HEK293 (cell line): ENCODE measurements around the gene QPCTL.

Source experiments
- BCL11A ChIP-seq: fragments of 450-650 bp; formaldehyde crosslinking; IDR thresholded peaks from 2 replicates; pipeline ENCODE4 v1.5.1; 2016; ENCODE audit warnings: low read depth, missing biosample characterization, missing genetic modification characterization
- BCL11B ChIP-seq: fragments of 450-650 bp; formaldehyde crosslinking; IDR thresholded peaks from 2 replicates; pipeline ENCODE4 v1.5.1; 2016; ENCODE audit warnings: low read depth, missing biosample characterization, missing genetic modification characterization
- GLIS1 ChIP-seq: fragments of 450-650 bp; formaldehyde crosslinking; IDR thresholded peaks from 2 replicates; pipeline ENCODE4 v1.5.1; 2016; ENCODE audit warnings: missing biosample characterization, missing genetic modification characterization
- HIC1 ChIP-seq: fragments of 450-650 bp; formaldehyde crosslinking; IDR thresholded peaks from 2 replicates; pipeline ENCODE4 v1.5.1; 2016; ENCODE audit warnings: missing biosample characterization, missing genetic modification characterization
- KLF1 ChIP-seq: fragments of 450-650 bp; formaldehyde crosslinking; IDR thresholded peaks from 2 replicates; pipeline ENCODE4 v1.5.1; 2016; ENCODE audit warnings: missing biosample characterization, missing genetic modification characterization
- KLF10 ChIP-seq: fragments of 450-650 bp; IDR thresholded peaks from 2 replicates; pipeline ENCODE4 v1.5.1; 2018; ENCODE audit warnings: missing biosample characterization, mild to moderate bottlenecking, missing genetic modification characterization
- KLF7 ChIP-seq: fragments of 450-650 bp; formaldehyde crosslinking; IDR thresholded peaks from 2 replicates; pipeline ENCODE4 v1.5.1; 2016; ENCODE audit warnings: missing biosample characterization, missing genetic modification characterization, borderline replicate concordance
- MYNN ChIP-seq: fragments of 450-650 bp; formaldehyde crosslinking; IDR thresholded peaks from 2 replicates; pipeline ENCODE4 v1.5.1; 2016; ENCODE audit warnings: missing biosample characterization, missing genetic modification characterization, borderline replicate concordance
- PRDM10 ChIP-seq: fragments of 450-650 bp; formaldehyde crosslinking; IDR thresholded peaks from 2 replicates; pipeline ENCODE4 v1.5.1; 2016; ENCODE audit warnings: missing biosample characterization, missing genetic modification characterization
- SP3 ChIP-seq: fragments of 450-650 bp; formaldehyde crosslinking; IDR thresholded peaks from 2 replicates; pipeline ENCODE4 v1.5.1; 2016; ENCODE audit warnings: missing biosample characterization, missing genetic modification characterization
- ZBTB17 ChIP-seq: fragments of 450-650 bp; formaldehyde crosslinking; IDR thresholded peaks from 2 replicates; pipeline ENCODE4 v1.5.1; 2016; ENCODE audit warnings: missing biosample characterization, missing genetic modification characterization
- ZBTB20 ChIP-seq: fragments of 450-650 bp; formaldehyde crosslinking; IDR thresholded peaks from 2 replicates; pipeline ENCODE4 v1.5.1; 2016; ENCODE audit warnings: missing biosample characterization, missing genetic modification characterization
- ZBTB21 ChIP-seq: fragments of 450-650 bp; formaldehyde crosslinking; IDR thresholded peaks from 2 replicates; pipeline ENCODE4 v1.5.1; 2017; ENCODE audit warnings: missing biosample characterization, missing genetic modification characterization
- ZBTB48 ChIP-seq: fragments of 450-650 bp; formaldehyde crosslinking; IDR thresholded peaks from 2 replicates; pipeline ENCODE4 v1.5.1; 2016; ENCODE audit warnings: missing biosample characterization, missing genetic modification characterization
- ZBTB7A ChIP-seq: fragments of 450-650 bp; formaldehyde crosslinking; IDR thresholded peaks from 2 replicates; pipeline ENCODE4 v1.5.1; 2016; ENCODE audit warnings: low read depth, missing biosample characterization, missing genetic modification characterization
- ZNF184 ChIP-seq: fragments of 450-650 bp; IDR thresholded peaks from 2 replicates; pipeline ENCODE4 v1.5.1; 2018; ENCODE audit warnings: missing biosample characterization, mild to moderate bottlenecking, missing genetic modification characterization
- ZNF202 ChIP-seq: fragments of 450-650 bp; formaldehyde crosslinking; IDR thresholded peaks from 2 replicates; pipeline ENCODE4 v1.5.1; 2016; ENCODE audit warnings: missing biosample characterization, missing genetic modification characterization, borderline replicate concordance
- ZNF223 ChIP-seq: fragments of 450-650 bp; formaldehyde crosslinking; IDR thresholded peaks from 2 replicates; pipeline ENCODE4 v1.5.1; 2016; ENCODE audit warnings: missing biosample characterization, missing genetic modification characterization
- ZNF354C ChIP-seq: fragments of 450-650 bp; formaldehyde crosslinking; IDR thresholded peaks from 2 replicates; pipeline ENCODE4 v1.5.1; 2016; ENCODE audit warnings: missing biosample characterization, missing genetic modification characterization, low read depth, borderline replicate concordance
- ZNF501 ChIP-seq: fragments of 450-650 bp; formaldehyde crosslinking; IDR thresholded peaks from 2 replicates; pipeline ENCODE4 v1.5.1; 2016; ENCODE audit warnings: missing biosample characterization, missing genetic modification characterization
- ZNF580 ChIP-seq: fragments of 450-650 bp; formaldehyde crosslinking; IDR thresholded peaks from 2 replicates; pipeline ENCODE4 v1.5.1; 2016; ENCODE audit warnings: missing biosample characterization, missing genetic modification characterization
- ZNF76 ChIP-seq: fragments of 450-650 bp; formaldehyde crosslinking; IDR thresholded peaks from 2 replicates; pipeline ENCODE4; 2016; ENCODE audit warnings: low read depth, missing biosample characterization, missing genetic modification characterization, borderline replicate concordance
- ZSCAN16 ChIP-seq: fragments of 450-650 bp; formaldehyde crosslinking; IDR thresholded peaks from 2 replicates; pipeline ENCODE4 v1.5.1; 2016; ENCODE audit warnings: missing biosample characterization, missing genetic modification characterization
- TF ChIP-seq, protein P1 (sequence below): fragments of 450-650 bp; formaldehyde crosslinking; IDR thresholded peaks from 2 replicates; pipeline ENCODE4 v1.5.1; 2017; ENCODE audit warnings: missing biosample characterization, missing genetic modification characterization
- TF ChIP-seq, protein P2 (sequence below): fragments of 450-650 bp; formaldehyde crosslinking; IDR thresholded peaks from 2 replicates; pipeline ENCODE4 v1.5.1; 2016; ENCODE audit warnings: missing biosample characterization, missing genetic modification characterization
- TF ChIP-seq, protein P3 (sequence below): fragments of 450-650 bp; formaldehyde crosslinking; IDR thresholded peaks from 2 replicates; pipeline ENCODE4 v1.5.1; 2016; ENCODE audit warnings: missing biosample characterization, missing genetic modification characterization

The QPCTL gene

DNA sequence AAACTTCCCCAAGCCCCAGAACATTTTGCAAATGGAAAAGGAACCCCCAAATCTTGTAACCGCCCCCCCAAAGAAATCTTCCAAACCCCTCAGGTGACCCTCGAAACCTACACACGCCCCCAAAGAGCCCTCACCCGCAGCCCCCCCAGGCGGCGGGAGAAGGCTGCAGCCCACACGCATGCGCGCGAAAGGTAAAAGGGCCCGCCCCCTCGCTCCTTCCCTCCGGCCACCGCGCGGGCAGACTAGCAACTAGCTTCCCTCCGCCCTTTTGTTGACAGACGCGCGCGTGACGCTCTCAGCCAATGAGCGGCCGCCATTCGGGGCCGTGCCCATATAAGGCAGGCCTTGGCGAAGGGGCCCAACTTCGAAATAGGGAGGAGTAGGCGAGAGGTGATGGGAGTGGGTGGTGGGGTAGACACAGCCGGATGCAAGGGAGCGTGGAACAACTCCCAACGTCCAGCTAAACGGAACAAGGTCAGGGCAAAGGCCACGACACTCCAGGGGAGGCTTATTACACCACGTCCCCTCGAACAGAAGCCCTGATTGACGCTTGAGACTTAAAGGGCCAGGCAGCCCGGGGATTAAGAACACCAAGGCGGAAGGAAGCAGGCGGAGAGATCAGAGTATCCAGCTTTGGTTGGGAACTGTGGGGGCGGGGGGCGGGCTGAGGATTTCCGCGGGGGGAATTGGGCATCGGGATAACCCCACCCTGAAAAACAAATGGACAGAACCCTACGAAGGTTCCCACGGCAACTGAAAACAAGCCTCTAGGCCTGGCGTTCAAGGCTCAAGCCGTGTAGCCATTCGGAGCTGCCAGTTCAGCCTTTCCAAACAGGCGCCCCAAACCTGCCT lies 24.9 kb downstream of the QPCTL start (continued):
- TF ChIP-seq MYNN (tag by site-specific recombination): no peak
- TF ChIP-seq, protein P1, sequence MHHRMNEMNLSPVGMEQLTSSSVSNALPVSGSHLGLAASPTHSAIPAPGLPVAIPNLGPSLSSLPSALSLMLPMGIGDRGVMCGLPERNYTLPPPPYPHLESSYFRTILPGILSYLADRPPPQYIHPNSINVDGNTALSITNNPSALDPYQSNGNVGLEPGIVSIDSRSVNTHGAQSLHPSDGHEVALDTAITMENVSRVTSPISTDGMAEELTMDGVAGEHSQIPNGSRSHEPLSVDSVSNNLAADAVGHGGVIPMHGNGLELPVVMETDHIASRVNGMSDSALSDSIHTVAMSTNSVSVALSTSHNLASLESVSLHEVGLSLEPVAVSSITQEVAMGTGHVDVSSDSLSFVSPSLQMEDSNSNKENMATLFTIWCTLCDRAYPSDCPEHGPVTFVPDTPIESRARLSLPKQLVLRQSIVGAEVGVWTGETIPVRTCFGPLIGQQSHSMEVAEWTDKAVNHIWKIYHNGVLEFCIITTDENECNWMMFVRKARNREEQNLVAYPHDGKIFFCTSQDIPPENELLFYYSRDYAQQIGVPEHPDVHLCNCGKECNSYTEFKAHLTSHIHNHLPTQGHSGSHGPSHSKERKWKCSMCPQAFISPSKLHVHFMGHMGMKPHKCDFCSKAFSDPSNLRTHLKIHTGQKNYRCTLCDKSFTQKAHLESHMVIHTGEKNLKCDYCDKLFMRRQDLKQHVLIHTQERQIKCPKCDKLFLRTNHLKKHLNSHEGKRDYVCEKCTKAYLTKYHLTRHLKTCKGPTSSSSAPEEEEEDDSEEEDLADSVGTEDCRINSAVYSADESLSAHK: peak; percentile 91
- TF ChIP-seq ZNF223 (tag by site-specific recombination): no peak
- TF ChIP-seq ZNF184 (tag by site-specific recombination): no peak
- peak; percentile 80 for TF ChIP-seq ZNF580 (tag by site-specific recombination)
- no peak for TF ChIP-seq ZBTB7A
- TF ChIP-seq ZBTB17 (tag by site-specific recombination): peak; percentile 90
- 0 out of 2 replicates have a peak, but pooled peaks have one; percentile 9 for TF ChIP-seq ZBTB21 (tag by site-specific recombination)
- peak; percentile 100 for TF ChIP-seq ZBTB48
- TF ChIP-seq SP3: peak; percentile 89
- no peak for TF ChIP-seq ZSCAN16 (tag by site-specific recombination)
- TF ChIP-seq BCL11A (tag by site-specific recombination): peak; percentile 86
- peak; percentile 89 for TF ChIP-seq BCL11B (tag by site-specific recombination)
- TF ChIP-seq ZNF76: peak; percentile 87
- peak; percentile 26; the same call in 1 of the 2 replicates for TF ChIP-seq HIC1
- peak; percentile 93 for TF ChIP-seq PRDM10 (tag by site-specific recombination)
- peak; percentile 29; the same call in 1 of the 2 replicates for TF ChIP-seq ZNF501 (tag by site-specific recombination)
- TF ChIP-seq, protein P2, sequence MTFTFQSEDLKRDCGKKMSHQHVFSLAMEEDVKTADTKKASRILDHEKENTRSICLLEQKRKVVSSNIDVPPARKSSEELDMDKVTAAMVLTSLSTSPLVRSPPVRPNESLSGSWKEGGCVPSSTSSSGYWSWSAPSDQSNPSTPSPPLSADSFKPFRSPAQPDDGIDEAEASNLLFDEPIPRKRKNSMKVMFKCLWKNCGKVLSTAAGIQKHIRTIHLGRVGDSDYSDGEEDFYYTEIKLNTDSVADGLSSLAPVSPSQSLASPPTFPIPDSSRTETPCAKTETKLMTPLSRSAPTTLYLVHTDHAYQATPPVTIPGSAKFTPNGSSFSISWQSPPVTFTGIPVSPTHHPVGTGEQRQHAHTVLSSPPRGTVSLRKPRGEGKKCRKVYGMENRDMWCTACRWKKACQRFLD (tag by site-specific recombination): no peak
- peak; percentile 23; the same call in 1 of the 2 replicates for TF ChIP-seq ZBTB20
- TF ChIP-seq GLIS1: peak; percentile 73
- no peak for TF ChIP-seq ZNF202 (tag by site-specific recombination)
- TF ChIP-seq KLF10: peak; percentile 82; the same call in 1 of the 2 replicates
- TF ChIP-seq KLF7 (tag by site-specific recombination): peak; percentile 61; the same call in 1 of the 2 replicates
- TF ChIP-seq ZNF354C (tag by site-specific recombination): no peak
- peak; percentile 67; the same call in 1 of the 2 replicates for TF ChIP-seq KLF1
- TF ChIP-seq, protein P3, sequence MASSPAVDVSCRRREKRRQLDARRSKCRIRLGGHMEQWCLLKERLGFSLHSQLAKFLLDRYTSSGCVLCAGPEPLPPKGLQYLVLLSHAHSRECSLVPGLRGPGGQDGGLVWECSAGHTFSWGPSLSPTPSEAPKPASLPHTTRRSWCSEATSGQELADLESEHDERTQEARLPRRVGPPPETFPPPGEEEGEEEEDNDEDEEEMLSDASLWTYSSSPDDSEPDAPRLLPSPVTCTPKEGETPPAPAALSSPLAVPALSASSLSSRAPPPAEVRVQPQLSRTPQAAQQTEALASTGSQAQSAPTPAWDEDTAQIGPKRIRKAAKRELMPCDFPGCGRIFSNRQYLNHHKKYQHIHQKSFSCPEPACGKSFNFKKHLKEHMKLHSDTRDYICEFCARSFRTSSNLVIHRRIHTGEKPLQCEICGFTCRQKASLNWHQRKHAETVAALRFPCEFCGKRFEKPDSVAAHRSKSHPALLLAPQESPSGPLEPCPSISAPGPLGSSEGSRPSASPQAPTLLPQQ (tag by site-specific recombination): peak; percentile 79
- TF ChIP-seq, all 188 proteins: peak for 49
